ENCODE measurements around the gene RELN.
"Not testable (repeated sequence)": the region's sequence is repeated elsewhere in the genome, so short reads cannot be mapped to it uniquely, and the experiment has no call there.

Gene RELN

DNA sequence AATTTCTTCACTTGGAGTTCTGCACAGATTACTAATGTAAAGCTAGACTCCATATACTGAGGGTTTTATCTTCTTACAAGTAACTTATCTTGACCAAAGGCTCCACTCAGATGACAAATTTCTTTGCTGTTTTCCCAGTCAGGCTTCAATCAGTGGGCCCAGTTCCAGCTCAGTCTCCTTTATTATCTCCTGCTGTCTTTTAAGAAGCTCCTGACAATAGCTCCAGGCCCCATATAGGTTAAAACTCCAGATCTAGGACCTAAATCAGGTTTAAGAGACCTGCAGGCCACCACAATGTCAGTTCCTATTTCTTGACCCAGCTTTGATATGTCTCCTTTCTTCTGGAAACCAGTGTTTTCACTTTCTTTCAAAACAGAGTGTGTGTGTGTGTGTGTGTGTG, 165.2 kb downstream of the RELN start:
- DNase-seq, result no peak

DNA sequence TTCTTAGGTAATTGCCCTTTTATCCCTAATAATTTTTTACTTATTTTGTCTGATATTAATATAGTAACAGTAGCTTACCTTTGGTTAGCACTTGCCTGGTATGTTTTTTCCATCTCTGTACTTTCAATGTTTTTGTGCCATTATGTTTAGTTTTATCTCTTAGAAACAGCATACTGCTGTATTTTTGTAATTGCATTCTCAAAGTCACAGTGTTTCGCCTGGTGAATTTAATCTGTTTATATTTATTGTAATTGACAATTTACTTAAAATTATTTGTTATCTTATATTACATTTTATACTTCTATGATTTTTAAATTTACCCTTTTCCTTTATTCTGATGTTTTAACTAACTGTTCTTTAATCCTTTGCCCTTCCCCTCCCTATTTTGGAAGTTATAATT, 166.4 kb downstream of the RELN start:
- no peak for DNase-seq

DNA sequence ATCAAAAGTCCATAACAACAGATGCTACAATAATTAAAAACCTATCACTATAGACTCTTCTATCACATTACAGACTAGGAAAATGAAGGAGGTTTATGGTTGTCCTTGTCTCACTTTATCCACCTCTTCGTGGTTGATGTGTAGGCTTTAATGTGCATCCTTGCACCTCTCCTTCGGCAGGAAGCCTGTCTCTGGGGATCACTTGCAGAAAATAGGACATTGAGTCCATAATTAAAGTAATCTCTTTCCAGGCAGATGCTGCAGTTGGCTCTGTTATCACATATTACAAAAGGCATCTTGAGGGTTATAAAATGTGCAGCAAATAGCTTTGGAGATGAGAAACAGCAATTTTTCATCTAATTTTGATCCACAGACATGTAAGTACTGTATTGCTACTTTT, 168.4 kb downstream of the RELN start:
- DNase-seq, result no peak

DNA sequence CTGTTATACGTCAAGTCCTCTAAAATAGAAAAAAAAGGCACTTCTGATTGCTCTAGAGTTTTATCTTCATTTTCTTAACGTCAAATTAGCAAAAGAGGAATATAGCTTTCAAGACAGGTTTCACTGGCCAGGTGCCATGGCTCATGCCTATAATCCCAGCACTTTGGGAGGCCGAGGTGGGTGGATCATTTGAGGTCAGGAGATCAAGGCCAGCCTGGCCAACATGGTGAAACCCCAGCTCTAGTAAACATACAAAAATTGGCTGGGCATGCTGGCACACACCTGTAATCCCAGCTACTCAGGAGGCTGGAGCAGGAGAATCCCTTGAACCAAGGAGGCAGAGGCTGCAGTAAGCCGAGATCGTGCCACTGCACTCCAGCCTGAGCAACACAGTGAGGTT, 173.5 kb downstream of the RELN start:
- DNase-seq, result not testable (repeated sequence)

DNA sequence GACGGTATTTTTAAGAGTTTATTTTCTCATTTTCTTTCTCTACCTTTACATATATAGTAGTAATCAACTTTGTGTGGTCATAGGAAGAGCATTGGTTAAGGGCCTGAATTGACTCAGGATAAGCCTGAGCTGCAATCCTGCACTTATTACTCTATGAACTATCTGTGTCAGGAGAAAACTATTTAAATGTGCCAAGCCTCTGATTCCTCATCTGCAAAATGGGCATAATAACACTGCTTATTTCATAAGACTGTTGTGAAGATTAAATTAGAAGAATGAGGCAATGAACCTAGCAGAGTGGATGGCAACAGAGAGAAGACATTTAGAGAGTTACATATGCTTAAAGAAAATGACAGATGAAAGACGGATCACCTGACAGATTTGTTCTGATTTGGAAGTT, 175.5 kb downstream of the RELN start:
- no peak for DNase-seq

DNA sequence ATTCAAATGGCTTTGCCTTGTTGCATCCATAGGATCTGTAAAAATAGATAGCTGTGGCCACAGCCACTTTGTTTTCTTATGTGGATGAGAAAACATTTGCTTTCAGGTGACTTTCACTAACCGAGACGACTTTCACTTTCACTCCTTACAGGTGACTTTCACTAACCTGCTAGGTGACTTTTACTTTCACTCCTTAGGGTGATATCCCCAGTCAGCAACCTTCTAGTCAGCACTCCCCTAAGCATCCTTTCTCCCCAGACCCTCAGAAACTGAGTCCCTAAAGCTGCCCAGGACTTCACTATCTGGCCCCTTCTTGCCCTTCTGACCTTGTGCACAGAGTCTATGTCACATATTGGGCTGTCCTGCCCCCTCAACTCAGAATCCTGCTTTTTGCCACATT, 177.5 kb downstream of the RELN start:
- DNase-seq, result peak; percentile 14

DNA sequence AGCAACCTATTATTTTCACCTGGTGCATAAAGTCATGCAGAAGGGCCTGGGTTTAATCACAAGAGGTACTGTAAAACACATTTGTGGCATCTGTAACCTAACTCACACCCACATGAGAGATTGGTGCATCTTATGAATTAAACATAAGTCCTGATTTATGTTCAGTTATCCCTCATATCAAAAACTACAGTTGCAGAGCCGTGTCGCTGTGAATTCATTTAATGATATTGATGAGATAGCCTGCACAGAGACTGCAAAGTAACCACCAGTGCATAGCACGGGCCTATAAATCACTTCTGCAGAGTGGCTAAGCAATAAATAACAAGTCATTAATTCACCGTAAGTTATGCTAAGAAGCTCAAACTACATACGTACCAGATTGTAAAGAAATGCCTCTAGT, 178.2 kb downstream of the RELN start:
- no peak for DNase-seq

DNA sequence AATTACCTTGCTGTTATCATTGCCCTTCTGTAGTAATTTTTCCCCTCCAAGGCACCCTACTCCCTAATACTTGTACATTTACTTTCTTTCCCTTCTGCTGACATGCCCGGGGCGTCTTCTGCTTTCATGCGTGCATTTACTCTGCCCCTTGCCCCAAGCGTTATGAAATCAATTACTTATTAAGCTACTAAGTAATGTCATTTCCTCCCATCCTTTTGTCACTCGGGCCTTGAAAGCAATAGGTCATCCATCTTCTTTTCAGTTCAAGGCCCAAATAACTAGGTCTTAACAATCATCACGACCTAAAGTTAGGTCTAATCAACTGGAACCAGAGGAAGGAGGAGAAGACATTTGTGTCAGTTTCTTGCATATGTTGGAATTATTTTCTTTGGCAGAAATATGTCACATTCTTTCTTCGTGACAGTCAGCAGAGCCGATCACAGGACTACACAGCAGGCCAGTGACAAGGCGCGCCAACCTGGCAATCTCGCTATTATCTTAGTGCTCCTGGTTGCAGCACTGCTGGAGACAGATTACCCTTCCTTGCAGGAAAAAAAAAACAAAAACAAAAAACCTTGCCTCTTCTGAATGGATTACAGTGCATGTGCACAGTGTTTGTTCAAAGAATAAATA, 179.2 kb downstream of the RELN start:
- DNase-seq, result no peak

DNA sequence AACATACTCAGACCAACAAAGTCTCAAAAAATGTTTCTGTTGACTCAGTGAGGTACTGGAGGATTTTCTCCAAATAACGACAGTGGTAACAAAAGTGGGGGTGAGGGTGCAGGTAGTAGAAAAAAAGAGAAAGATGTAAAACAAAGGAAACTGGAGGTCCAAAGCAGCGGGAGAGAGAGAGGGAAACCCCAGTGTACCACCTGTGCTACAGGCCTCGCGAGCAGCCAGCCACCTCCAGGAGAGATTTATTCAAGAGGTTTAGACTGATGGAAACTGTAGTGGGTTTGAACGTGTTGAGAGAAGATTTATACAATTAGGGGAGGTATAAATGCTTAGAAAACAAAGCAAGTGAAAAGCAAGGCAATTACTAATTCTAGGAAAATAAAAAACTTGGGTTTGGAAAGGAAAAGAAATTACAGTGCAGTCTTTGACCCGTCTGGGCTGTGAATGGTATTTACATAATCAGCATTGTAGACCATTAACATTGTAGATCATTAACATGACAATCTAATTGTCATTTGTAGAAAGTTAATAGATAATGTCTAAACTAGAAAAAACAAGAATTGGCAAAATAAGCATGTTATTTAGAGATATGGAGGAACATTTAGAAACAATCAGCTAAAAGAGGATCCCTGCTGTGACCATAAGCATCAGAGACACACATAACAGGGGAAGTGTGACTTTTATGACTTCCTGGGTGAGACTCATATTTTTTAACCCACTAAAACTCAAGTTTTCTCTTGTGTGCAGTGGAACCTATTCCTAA, 180.0 kb downstream of the RELN start:
- no peak for DNase-seq

DNA sequence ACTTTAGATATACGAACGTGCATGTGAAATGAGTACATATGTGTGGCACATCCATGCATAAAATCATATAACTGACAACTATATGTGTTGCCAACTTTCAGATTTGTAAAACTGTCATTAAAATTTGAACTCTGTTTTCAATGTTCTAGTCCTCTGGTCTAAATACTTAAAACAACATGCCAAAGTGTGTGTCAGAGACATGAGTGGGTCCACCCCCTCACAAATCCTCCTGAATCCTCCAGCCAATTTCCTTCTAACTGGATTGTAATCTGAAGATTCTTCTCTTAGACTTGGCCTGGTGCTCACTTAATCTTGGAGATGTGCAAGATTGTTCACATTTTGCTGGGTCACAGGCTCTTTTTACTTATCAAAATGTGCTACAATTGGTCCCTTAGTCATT, 184.1 kb downstream of the RELN start:
- DNase-seq, result no peak

DNA sequence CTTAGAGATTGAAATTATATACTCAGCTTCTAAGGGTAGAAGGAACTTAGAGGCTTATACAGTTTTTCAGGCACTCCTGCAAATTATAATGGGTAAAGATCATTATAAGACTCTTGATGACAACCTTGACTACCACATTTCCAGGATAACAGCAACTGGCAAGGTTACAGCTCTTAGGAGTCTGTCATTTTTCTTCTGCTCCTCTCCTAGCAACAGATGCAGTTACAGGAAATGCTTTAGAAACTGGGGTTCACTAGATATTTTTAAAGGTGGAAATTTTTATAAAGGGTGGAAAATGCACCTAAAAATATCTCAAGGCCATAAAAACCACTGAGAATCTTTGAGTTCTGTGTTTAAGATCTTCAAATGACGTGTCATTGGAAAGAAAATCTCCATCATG, 185.8 kb downstream of the RELN start:
- no peak for DNase-seq

DNA sequence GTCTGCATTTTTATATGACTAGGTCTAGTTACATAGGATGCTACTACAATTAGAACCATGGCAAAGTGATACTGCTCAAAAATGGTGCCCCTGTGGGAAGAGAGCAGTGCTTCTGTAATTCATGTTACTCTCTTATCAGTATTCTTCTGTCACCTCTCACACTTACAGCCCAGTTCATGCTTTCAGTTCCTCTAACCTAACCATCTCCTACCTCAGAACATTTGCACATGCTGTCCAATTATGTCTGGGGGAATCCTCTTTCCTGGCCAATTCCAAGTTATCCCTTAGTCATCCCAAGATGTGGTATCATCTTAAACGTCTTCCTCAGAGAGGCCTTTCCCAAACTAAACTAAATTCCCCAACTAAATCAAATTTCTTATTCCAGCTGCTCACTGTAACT, 190.2 kb downstream of the RELN start:
- DNase-seq, result no peak

DNA sequence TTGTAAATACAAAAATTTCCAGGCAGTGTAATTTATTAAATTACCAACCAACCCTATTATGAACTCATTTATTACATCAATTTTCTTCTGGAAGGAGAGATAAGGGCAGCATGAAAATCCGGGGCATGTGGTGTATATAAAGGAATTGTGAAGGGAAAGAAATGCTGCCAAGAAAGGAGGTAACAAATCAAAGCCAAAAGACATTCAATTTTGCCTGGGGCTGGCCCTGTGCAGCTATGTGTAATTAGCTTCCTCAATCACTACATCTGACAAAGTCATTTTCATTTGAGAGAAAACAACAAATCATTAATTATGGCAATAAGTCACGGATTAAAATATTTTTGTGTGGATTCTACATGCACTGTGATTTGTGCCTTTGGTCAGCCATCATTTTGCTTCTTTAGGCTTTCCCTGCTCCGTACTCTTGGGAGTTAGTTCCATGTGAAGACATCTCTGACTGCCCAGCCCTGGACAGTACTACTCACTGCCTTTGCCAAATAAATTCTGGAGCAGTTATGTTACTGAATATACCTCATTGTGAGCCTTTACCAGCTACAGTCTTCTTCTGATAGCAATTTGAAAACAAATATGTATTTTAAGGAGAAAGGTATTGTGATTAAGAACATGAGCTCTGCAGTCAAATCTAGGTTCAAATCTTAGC, 191.7 kb downstream of the RELN start:
- no peak for DNase-seq

DNA sequence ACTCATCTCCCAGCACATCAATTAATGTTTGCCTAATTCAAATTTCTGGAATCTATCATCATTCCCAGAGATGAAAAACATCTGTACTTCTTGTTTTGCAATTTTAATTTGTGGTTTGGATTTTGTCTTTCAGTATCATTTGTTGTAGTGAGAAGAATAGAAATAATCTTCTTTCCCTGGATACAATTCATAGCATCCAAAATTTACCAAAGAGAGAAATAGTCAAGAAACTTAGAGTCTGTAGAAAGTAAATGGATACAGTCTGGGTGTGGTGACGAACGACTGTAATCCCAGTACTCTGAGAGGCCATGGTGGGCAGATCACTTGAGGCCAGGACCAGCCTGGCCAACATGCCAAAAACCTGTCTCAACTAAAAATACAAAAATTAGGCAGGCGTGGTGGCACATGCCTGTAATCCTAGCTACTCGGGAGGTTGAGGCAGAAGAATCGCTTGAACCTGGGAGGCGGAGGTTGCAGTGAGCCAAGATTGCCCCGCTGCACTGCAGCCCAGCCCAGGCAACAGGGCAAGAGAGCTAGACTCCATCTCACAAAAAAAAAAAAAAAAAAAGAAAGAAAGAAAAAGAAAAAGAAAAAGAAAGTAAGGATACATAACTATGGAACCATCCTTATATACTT, 193.0 kb downstream of the RELN start:
- DNase-seq, result no peak

DNA sequence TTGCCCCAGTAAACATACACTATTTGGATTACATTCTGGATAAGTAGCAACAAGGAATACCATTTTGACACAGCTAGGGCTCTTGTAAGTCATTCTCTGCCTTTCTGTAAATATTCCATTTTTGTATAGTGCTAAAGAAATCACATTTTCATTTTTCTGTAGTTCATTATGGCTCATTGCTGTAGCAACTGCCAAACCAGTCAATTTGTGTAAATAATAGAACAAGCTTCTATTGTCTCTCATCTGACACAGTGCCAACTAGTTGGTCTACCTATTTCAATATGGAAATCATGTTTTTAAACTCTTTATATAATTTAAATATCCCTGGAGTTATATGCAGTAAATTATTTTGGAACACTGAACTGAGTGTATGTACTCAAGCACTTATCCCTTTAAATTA, 193.7 kb downstream of the RELN start:
- no peak for DNase-seq

DNA sequence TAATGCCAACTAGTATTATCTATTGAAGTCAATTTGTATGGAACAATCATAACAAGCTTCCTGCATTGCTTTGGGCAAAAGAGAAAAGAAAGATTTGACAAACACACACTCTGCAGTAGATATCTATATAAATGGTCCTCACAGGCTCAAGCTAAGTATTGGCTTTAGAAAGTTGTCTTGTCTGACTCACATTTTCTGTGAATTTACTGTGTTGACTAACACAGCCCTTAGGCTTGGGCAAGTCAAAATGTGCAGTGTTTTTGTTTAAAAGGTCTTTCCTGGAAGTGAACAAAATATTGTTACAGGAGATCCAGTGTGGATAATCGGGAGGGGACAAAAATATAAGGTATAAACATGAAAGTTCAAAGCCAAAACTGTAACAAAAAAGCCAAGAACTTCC, 194.4 kb downstream of the RELN start:
- no peak for DNase-seq

DNA sequence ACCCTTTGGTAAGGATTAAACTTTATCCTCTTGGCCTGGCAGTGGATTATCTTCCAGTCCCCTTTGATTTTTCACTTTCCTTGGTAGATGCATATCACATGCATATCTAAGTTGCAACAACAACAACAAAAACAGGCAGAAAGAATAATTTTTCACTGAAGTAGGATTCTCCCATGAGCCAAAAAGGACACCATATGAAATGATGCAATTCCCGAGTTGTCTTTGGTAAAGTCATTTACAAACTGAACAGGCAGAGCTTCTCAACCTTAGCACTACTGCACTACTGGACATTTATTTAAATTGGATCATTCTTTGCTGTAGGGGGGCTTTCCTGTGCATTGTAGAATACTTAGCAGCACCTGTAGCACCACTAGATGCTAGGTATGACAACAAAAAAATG, 195.0 kb downstream of the RELN start:
- DNase-seq, result no peak

DNA sequence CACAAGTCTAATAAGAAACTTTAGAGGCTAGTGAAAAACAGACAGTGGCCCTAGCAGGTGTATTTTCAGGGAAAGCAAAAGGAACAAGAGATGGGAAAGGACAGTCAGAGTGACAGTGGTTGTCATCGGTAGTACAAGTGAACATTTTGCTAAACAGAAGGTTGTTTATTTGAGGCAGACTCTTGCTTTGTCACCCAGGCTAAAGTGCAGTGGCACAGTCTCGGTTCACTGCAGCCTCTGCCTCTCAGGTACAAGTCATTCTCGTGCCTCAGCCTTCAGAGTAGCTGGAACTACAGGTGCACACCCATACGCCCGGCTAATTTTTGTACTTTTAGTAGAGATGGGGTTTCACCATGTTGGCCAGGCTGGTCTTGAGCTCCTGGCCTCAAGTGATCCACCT, 195.8 kb downstream of the RELN start:
- DNase-seq, result no peak

DNA sequence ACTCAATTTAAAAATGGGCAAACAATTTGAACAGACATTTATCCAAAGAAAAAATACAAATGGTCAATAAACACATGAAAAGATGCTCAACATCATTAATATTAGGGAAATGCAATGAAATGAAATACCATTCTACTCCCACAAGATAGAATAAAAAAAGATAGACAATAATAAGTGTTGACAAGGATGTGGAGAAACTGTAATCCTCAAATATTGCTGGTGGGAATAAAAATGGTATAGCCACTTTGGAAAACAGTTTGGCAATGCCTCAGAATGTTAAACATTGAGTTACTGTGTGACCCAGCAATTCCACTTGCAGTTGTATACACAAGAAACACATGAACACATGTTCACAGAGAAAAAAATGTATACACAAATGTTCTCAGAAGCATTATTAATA, 197.6 kb downstream of the RELN start:
- no peak for DNase-seq

DNA sequence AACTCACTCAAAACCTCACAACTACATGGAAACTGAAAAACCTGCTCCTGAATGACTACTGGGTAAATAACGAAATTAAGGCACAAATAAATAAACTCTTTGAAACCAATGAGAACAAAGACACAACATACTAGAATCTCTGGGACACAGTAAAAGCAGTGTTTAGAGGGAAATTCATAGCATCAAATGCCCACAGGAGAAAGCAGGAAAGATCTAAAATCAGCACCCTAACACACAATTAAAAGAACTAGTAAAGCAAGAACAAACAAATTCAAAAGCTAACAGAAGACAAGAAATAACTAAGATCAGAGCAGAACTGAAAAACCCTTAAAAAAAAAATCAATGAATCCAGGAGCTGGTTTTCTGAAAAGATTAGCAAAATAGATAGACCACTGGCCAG, 202.4 kb downstream of the RELN start:
- not testable (repeated sequence) for DNase-seq

DNA sequence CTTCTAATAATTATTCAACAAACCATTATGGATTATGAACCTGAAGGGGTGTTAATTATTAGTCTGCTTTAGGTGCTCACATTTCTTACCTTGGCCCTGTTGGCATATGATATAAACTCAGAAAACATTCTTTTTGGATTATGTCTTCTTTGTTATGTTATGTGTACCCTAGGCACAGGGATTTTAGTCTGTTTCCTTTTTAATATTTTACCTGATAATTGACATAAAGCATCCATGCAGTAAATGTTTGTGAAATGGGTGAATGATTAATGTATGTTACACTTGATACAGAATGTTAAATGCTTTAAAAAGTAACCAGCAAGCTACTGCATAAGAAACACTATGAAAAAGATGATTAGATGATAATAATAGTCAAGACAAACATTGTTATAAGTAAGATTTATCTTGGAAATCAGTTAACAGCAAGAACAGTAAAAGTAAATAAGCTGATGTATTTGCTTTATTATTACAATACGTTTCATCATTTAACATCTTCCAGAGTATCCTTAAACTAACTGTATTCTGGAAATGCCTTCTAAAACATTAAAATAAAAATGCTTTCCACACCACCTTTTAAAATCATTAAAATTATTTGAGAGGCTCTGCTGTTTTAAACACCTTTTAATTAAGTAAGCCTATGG, 204.7 kb downstream of the RELN start:
- DNase-seq, result no peak

DNA sequence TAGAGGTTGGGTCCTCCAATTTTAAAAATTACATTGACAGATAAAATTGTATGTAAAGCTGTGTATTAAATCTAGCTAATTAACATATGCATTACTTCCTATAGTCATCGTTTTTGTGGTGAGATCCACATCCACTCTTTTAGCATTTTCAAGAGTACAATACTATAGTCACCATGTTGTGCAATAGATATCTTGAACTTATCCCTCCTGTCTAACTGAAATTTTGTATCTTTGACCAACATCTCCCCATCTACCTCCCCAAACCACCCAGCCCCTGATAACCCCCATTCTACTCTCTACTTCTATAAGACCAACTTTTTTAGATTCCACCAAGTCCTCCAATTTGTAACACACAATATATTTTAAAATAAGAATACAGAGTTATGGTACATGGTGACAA, 208.0 kb downstream of the RELN start:
- DNase-seq, result no peak

DNA sequence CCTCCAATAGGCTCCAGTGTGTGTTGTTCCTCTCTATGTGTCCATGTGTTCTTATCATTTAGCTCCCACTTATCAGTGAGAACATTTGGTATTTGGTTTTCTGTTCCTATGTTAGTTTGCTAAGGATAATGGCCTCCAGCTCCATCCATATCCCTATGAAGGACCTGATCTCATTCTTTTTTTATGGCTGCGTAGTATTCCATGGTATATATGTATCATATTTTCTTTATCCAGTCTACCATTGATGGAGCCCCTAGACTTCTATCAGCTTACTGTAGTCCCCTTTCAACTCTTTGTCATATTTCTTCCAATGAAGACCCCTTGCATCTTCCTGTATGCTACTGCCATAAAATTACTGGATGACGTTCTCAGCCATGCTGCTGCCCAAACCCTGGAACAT, 208.9 kb downstream of the RELN start:
- not testable (repeated sequence) for DNase-seq
